Jurkat, Clone E6-1 (cell line): Measurements from ENCODE around the gene CRTAC1.

ENCODE experiments used
- DNase-seq: peaks from one replicate; pipeline ENCODE4 v3.0.0-alpha.2; 2011; ENCODE audit warnings: low read depth, low spot score
- H3K4me3 ChIP-seq: 2 replicates; pipeline ENCODE4 v1.5.1; 2011; ENCODE audit warnings: mild to moderate bottlenecking, low read length, control low read depth, moderate library complexity

Gene CRTAC1

GRCh38 chr10:97888134-97888533 lies 142.3 kb downstream of the CRTAC1 start:
- DNase-seq = no peak
- H3K4me3 ChIP-seq = no peak overlapping the region

GRCh38 chr10:97887399-97887798 lies 143.0 kb downstream of the CRTAC1 start:
- DNase-seq = no peak
- no peak overlapping the region for H3K4me3 ChIP-seq

- H3K4me3 ChIP-seq = no peak overlapping the region
- DNase-seq = no peak
Measured at GRCh38 chr10:97886286-97886685, 144.1 kb downstream of the CRTAC1 start.

- H3K4me3 ChIP-seq = no peak overlapping the region
- DNase-seq = no peak
Measured at GRCh38 chr10:97883092-97883485, 147.3 kb downstream of the CRTAC1 start.

GRCh38 chr10:97882142-97883091 lies 148.0 kb downstream of the CRTAC1 start:
- no peak for DNase-seq
- no peak overlapping the region for H3K4me3 ChIP-seq

GRCh38 chr10:97880109-97880508 lies 150.3 kb downstream of the CRTAC1 start:
- no peak overlapping the region for H3K4me3 ChIP-seq
- no peak for DNase-seq

- H3K4me3 ChIP-seq = no peak overlapping the region
- no peak for DNase-seq
Measured at GRCh38 chr10:97879241-97879640, 151.2 kb downstream of the CRTAC1 start.

- no peak for DNase-seq
- H3K4me3 ChIP-seq = no peak overlapping the region
Measured at GRCh38 chr10:97876402-97876801, 154.0 kb downstream of the CRTAC1 start.

- no peak for DNase-seq
- no peak overlapping the region for H3K4me3 ChIP-seq
Measured at GRCh38 chr10:97875391-97875790, 155.0 kb downstream of the CRTAC1 start.

GRCh38 chr10:97874332-97874731 lies 156.1 kb downstream of the CRTAC1 start:
- no peak for DNase-seq

GRCh38 chr10:97873569-97873968 lies 156.9 kb downstream of the CRTAC1 start:
- no peak for DNase-seq
- no peak overlapping the region for H3K4me3 ChIP-seq

More at GRCh38 chr10:97874332-97874731, 156.1 kb downstream of the CRTAC1 start:
- H3K4me3 ChIP-seq = no peak overlapping the region

- no peak for DNase-seq
- H3K4me3 ChIP-seq = no peak overlapping the region
Measured at GRCh38 chr10:97870990-97871389, 159.4 kb downstream of the CRTAC1 start.

GRCh38 chr10:97869091-97870042 lies 161.1 kb downstream of the CRTAC1 start:
- no peak overlapping the region for H3K4me3 ChIP-seq

GRCh38 chr10:97868134-97868685 lies 162.2 kb downstream of the CRTAC1 start:
- no peak overlapping the region for H3K4me3 ChIP-seq
- DNase-seq = no peak

More at GRCh38 chr10:97869091-97870042, 161.1 kb downstream of the CRTAC1 start:
- DNase-seq = peak; percentile 90

- no peak for DNase-seq
- H3K4me3 ChIP-seq = no peak overlapping the region
Measured at GRCh38 chr10:97867220-97867800, 163.1 kb downstream of the CRTAC1 start.

- no peak for DNase-seq
Measured at GRCh38 chr10:97866524-97867219, 163.7 kb downstream of the CRTAC1 start.

GRCh38 chr10:97865488-97865887 lies 164.9 kb downstream of the CRTAC1 start:
- DNase-seq = no peak
- H3K4me3 ChIP-seq = no peak overlapping the region

More at GRCh38 chr10:97866524-97867219, 163.7 kb downstream of the CRTAC1 start:
- H3K4me3 ChIP-seq = no peak overlapping the region

- H3K4me3 ChIP-seq = no peak overlapping the region
- DNase-seq = no peak
Measured at GRCh38 chr10:97863808-97864207, 166.6 kb downstream of the CRTAC1 start.
